NCI-H774 (cell line): Measurements from ENCODE around the gene ARVCF.

ENCODE experiments used
- DNase-seq: peaks from one replicate; lab custom pipeline; 2025; lab: John Stamatoyannopoulos, UW

The ARVCF gene

GRCh38 chr22:20054034-20054427, 37.4 kb upstream of the ARVCF start:
- DNase-seq, result no peak

GRCh38 chr22:20053407-20054033, 36.9 kb upstream of the ARVCF start:
- DNase-seq, result no peak

DNA sequence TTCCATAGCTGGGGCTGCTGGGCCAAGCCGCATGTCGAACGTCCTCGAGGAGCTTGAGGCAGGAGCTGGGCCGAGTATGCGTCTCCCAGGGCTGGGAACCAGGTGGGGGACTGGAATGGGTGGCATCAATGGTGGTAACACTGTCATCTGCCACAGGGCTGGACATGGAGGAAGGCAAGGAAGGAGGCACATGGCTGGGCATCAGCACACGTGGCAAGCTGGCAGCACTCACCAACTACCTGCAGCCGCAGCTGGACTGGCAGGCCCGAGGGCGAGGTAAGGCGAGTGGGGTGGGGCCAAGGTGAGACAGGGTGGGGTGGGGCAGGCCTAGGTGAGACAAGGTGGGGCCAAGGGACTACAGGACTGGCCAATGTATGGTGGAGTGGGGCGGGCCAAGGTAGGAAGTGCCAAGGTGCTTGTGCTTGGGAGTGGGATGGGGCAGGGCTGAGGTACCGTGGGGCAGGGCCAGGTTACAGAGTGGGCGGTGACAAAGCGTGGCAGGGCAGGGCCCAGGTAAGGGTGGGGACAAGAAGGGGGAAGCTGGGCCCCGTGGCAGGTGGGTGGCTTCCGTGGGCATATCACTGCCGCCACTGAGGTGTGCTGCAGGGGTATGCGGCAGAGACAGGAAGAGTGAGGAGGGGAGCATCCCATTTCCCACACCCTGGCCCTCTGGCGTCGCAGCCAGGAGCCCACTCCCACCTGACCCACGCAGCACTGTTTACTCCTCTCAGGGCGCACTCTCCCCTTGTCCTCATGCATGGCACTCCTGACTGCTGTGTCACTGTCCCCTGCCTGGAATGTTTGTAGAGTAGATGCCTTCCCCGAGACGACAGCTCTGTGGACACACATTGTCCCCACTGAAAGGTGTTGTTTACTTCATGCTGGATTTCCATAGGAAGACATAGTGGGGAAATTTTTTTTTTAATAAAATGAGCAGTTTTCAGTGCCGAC, 36.0 kb upstream of the ARVCF start:
- no peak for DNase-seq

DNA sequence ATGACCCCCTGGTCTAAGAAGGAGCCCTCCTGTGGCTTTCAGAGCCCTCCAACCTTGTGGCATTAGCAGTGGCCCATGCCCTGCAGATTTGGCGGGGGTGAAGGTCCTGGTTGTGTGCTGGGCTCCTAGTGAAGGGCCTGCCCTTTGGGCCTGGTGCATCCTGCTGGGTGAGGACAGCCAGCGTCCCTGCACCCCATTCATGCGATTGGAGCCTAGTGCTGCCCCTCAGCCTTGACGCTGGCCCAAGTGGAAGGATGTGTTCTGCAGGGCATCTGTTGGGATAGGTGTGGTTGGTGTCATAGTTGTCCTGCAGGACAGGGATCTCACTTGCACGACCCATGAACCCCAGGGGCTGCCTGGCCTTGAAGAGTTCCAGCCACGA, 35.3 kb upstream of the ARVCF start:
- DNase-seq, result no peak

DNA sequence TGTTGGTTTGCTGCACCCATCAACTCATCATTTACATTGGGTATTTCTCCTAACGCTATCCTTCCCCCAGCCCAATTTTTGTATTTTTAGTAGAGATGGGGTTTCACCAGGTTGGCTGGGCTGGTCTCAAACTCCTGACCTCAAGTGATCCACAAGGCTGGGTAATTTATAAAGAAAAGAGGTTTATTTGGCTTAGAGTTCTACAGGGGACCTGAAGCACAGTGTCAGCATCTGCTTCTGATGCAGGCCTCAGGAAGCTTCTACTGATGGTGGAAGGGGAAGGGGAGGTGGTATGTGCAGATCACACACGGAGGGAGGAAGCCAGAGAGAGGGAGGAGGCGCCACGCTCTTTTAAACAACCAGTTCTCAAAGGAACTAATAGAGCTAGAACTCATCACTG, 30.1 kb upstream of the ARVCF start:
- DNase-seq, result no peak

GRCh38 chr22:20044495-20045151, 28.0 kb upstream of the ARVCF start:
- DNase-seq, result no peak

DNA sequence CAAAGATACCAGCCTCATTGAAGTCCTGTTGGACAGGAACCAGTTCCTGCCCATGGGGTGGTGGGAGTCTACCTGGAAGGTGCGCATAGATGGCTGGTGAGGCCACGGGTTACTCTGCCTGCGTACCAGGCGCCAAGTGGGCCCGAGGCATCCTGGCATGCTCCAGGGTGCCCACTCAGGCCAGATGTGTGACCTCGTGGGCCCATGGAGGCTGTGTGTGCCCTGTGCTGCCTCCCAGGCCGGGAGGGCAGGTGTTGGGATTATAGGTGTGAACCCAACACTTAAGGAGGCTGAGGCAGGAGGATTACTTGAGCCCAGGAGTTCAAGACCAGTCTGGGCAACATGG, 27.3 kb upstream of the ARVCF start:
- no peak for DNase-seq

- DNase-seq, result no peak
These were observed 26.7 kb upstream of the ARVCF start for GRCh38 chr22:20043057-20043996.

- no peak for DNase-seq
These were observed 23.9 kb upstream of the ARVCF start for GRCh38 chr22:20040327-20041200.

DNA sequence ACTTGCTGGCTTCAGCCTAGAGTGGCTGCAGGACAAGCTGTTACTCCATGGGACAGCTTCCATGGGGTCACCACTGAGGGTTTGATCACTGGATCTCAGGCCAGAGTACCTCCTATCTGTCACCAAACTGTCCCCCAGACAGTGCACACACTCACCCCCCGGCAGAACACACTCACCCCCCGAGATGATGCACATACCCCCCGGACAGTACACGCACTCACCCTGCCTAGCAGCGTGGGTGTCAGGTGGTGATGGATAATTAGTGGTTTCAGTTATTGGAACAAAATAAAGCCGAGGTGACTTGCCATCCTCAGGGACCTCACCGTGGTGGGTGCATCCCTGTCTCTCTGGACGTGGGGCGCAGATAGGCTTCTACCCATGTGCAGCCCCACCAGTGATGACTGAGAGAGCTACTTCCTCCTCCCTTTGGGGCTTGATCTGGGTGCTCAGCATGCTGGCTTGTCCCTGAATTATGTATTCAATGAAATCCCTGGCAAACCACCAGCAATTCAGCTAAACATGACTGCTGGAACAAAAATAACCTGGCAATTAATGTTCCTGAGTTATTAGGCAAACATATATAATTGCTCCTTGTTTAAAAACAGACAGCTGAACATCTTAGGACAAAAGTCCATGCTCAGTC, 23.2 kb upstream of the ARVCF start:
- DNase-seq, result peak; percentile 5

- no peak for DNase-seq
These were observed 22.0 kb upstream of the ARVCF start for GRCh38 chr22:20038574-20038973.

DNA sequence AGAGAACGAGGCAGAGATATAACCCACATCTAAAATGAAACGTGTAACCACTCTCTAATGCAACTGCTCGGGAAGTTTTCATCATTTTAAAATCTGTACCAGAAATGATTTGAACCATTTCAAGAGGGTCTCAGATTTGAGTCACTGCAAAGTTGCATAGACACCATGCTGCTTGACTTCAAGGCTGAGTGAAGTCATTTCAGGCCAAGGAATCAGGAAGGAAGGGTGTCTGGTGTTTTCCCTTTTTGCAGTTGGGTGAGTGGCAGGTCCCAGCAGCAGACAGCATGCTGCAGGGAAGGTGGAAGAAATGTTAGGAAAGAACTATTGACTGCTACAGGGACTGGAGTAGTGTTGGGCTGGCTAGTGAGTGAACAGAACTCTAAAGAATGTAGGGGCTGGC, 20.8 kb upstream of the ARVCF start:
- no peak for DNase-seq

DNA sequence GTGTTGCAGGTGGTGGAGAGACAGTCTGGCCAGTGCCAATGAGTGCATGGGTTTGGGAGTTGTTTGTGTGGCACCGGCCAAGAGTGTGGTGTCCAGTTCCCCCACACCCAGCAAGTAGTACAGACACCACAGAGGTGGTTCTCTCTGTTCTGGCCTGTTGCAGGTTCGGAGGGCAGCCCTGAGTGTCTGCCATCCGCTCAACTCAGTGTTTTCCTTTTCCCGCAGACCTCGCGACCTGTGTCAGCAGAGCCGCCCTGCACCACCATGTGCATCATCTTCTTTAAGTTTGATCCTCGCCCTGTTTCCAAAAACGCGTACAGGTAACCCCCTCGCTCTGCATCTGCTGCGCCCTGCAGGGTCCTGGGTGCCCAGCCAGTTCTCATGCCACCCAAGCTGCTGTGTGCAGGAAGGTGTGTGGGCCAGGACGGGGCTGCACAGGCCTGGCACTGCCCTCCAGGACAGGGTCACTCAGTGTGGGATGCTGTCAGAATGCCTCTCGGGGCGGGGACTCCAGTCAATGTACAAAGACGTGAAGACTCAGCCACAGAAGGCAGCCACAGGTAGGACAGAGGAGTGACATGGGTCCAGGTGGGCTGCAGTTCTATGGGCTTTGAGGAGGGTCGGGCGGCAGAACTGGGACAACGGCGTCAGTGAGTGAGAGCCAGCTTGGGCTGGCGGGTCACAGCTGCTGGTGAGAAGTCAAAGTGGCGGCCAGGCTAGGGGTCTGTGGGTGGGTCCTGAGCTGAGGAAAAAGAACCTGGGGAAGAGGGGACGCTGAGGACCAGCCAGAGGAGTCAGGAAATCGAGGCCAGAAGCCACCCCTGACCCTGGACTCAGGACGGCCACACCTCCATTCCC, 20.1 kb upstream of the ARVCF start:
- DNase-seq, result no peak

GRCh38 chr22:20036084-20036482, 19.5 kb upstream of the ARVCF start:
- DNase-seq, result no peak

DNA sequence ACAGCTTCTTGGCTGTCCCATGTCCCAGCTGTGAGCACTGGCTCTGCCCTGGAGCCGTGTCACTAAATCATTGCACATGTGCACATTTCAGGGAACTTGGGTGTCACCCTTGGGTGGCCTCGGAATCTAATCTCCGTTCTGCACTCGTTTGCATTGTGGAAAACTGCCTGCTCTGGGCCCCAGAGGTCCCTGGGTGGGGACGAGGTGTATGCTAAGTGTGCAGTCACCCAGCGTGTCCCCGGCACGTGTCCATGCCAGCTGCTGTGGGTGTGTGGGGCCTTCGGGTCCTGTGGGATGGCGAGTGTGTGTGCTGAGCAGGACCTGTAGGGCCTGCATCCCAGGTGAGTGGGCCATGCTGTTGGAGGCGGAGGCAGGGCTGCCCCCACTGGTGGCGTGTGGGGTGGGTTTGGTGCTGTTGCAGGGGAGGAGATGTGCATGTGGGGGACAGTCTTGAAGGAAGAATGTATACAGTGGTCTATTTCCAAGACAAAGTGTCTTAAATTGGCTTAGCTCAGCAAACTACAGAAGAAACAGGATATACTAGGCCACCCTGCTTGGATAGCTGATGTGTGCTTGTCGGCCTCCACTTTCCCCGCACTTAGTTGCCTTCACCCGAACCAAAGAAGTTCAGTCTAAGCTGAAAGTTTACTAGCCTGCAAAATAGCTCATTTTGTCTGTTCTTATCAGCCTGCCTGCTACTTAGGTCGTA, 18.9 kb upstream of the ARVCF start:
- no peak for DNase-seq

DNA sequence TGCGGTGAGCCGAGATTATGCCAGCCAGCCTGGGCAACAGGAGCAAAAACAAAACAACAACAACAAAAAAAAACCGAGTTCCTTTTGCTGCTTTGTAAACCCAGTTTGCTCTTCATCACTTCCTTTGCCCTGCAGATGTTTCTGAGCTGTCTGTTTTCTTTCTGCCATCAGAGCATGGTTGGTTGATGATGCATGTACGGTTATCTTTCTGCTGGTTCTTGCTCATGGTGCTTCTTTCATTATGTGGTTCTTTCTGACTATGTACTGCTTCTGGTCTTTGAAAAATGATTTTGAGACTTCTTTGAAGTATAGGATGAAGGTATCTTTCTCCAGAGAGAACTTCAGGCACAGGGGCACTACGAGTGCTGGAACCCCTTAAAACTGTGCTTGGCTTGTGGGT, 17.5 kb upstream of the ARVCF start:
- DNase-seq, result no peak

- DNase-seq, result no peak
These were observed 16.6 kb upstream of the ARVCF start for GRCh38 chr22:20033045-20033706.

DNA sequence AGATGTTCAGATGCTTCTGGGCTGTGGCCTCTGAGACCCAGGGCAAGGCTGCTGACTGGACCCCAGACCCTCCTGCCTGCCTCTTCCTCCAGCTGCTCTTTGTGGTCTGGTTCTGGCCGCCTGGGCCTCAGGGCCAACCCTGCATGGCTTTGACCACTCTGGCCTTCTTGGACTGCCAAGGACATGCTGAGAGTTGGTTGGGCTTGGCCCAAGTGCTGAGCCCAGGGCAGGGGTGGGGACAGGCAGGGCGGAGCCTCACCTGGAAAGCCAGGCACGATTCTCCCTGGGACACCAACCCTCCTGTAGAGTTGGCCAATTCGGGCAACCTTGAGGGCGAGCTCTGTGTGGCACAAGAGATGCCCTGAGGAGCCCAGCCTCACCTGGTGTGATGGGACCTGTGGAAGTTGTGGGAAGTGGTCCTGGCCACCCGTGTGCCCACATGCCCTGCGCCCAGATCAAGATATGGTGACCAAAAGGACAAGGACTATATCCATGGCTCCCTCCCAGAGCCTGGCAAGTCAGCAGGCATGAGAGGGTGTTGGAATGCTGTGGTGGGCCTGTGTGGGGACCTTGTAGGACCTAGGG, 15.9 kb upstream of the ARVCF start:
- DNase-seq, result no peak
